Glutamatergic neuron (in vitro differentiated cells): Measurements from ENCODE around the gene SFI1. TPM values are rescaled to one million over a fixed set of nuclear protein-coding genes. Genes with fewer than 3 reads are reported as not detected.
"Not testable (repeated sequence)": the region's sequence is repeated elsewhere in the genome, so short reads cannot be mapped to it uniquely, and the experiment has no call there.

ENCODE experiments used
- DNase-seq: peaks from one replicate; pipeline ENCODE4 v3.0.0; 2022
- H3K27ac Mint-ChIP-seq: one replicate; pipeline ENCODE4 v1.8.0; 2020; ENCODE audit warnings: mild to moderate bottlenecking, mixed read lengths, inconsistent platforms; ENCODE audit not compliant: unreplicated experiment
- H3K27me3 Mint-ChIP-seq: one replicate; pipeline ENCODE4 v1.8.0; 2020; ENCODE audit warnings: mild to moderate bottlenecking, moderate library complexity, mixed read lengths, inconsistent platforms; ENCODE audit not compliant: unreplicated experiment
- H3K36me3 Mint-ChIP-seq: one replicate; pipeline ENCODE4 v1.8.0; 2020; ENCODE audit warnings: mild to moderate bottlenecking, mixed read lengths, inconsistent platforms; ENCODE audit not compliant: unreplicated experiment
- H3K4me1 Mint-ChIP-seq: one replicate; pipeline ENCODE4 v1.8.0; 2020; ENCODE audit warnings: mild to moderate bottlenecking, low read depth, mixed read lengths, inconsistent platforms; ENCODE audit not compliant: unreplicated experiment
- H3K4me3 Mint-ChIP-seq: one replicate; pipeline ENCODE4 v1.8.0; 2020; ENCODE audit warnings: mild to moderate bottlenecking, mixed read lengths, inconsistent platforms; ENCODE audit not compliant: unreplicated experiment
- H3K9me3 Mint-ChIP-seq: one replicate; pipeline ENCODE4 v1.8.0; 2020; ENCODE audit warnings: mild to moderate bottlenecking, moderate library complexity, mixed read lengths, inconsistent platforms; ENCODE audit not compliant: unreplicated experiment
- total RNA-seq: library from RNA; stranded (reverse); fragmentation: NEBNext Ultra II Directional; extraction: Animal tissue kit (Norgen Biotek cat#: 25700); gene quantifications from one replicate; pipeline ENCODE4 v1.2.1, GENCODE V29; 2021; ENCODE audit not compliant: unreplicated experiment
- TF ChIP-seq, protein P1 (sequence below): fragments of 200-600 bp; sonication (generic); IDR thresholded peaks from one replicate; pipeline ENCODE4 v1.5.0; 2021; ENCODE audit not compliant: partially characterized antibody, unreplicated experiment

SFI1 gene
- total RNA-seq, 1 donor from 2014 or later, result 48.7 TPM

DNA sequence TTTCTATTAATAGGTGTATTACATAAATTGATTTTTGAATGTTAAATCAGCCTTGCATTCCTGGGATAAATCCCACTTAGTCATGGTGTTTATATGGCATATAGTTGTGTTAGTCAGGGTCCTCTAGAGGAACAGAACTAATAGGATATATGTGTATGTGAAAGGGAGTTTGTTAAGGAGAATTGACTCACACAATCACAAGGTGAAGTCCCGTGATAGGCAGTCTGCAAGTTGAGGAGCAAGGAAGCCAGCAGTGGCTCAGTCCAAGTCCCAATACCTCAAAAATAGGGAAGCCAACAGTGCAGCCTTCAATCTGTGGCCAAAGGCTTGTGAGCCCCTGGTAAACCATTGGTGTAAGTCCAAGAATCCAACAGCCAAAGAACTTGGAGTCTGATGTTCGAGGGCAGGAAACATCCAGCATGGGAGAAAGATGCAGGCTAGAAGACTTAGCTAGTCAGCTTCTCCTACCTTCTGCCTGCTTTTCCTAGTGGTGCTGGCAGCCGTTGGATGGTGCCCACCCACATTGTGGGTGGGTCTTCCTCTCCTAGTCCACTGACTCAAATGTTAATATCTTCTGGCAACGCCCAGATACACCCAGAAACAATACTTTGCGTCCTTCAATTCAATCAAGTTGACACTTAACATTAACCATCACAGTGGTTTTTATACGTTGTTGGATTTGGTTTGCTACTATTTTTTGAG is 12.9 kb downstream of the SFI1 start:
- no peaks in the 10 kb centered on the region for H3K27me3 Mint-ChIP-seq
- no peak overlapping the region for H3K4me3 Mint-ChIP-seq
- H3K4me1 Mint-ChIP-seq, result no peaks in the 10 kb centered on the region
- peaks cover 4% of the 10 kb centered on the region for H3K36me3 Mint-ChIP-seq
- TF ChIP-seq, protein P1, sequence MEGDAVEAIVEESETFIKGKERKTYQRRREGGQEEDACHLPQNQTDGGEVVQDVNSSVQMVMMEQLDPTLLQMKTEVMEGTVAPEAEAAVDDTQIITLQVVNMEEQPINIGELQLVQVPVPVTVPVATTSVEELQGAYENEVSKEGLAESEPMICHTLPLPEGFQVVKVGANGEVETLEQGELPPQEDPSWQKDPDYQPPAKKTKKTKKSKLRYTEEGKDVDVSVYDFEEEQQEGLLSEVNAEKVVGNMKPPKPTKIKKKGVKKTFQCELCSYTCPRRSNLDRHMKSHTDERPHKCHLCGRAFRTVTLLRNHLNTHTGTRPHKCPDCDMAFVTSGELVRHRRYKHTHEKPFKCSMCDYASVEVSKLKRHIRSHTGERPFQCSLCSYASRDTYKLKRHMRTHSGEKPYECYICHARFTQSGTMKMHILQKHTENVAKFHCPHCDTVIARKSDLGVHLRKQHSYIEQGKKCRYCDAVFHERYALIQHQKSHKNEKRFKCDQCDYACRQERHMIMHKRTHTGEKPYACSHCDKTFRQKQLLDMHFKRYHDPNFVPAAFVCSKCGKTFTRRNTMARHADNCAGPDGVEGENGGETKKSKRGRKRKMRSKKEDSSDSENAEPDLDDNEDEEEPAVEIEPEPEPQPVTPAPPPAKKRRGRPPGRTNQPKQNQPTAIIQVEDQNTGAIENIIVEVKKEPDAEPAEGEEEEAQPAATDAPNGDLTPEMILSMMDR, result no peak
- no peak overlapping the region for H3K27ac Mint-ChIP-seq
- no peaks in the 10 kb centered on the region for H3K9me3 Mint-ChIP-seq
- no peak for DNase-seq

DNA sequence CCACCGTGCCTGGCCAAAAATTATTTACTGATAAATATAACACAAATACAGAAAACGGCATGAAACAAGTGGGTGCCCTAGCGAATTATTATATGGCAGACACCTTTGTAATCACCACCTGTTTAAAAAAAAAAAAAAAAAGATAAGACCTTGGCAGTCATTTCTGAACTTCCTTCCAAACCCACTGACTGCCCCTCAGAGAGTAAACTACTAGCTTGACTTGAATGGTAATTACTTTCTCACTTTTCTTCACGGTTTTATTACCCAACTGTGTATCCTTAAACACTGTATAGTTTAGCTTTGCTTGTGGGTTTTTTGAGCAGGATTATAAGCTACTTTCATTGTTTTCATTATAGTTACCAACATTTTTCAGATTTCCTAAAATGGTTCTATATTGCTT is 23.7 kb downstream of the SFI1 start:
- DNase-seq, result no peak
- no peaks in the 10 kb centered on the region for H3K4me1 Mint-ChIP-seq
- TF ChIP-seq, protein P1, result no peak
- no peak overlapping the region for H3K4me3 Mint-ChIP-seq
- H3K27me3 Mint-ChIP-seq, result no peaks in the 10 kb centered on the region
- H3K9me3 Mint-ChIP-seq, result no peaks in the 10 kb centered on the region
- H3K27ac Mint-ChIP-seq, result no peak overlapping the region
- H3K36me3 Mint-ChIP-seq, result no peaks in the 10 kb centered on the region

DNA sequence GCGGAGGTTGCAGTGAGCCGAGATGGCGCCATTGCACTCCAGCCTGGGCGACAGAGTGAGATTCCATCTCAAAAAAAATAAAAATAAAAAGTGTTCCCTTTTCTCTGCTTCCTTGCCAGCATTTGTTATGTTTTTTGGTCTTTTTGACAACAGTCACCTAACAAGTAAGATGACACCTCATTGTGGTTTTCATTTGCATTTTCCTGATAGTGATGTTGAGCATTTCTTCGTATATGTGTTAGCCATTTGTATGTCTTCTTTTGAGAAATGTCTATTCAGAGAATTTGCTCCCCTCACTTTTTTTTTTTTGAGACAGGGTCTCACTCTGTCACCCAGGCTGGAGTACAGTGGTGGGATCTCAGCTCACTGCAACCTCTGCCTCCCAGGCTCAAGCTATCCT is 27.8 kb downstream of the SFI1 start:
- not testable (repeated sequence) for H3K4me1 Mint-ChIP-seq, H3K4me3 Mint-ChIP-seq, H3K36me3 Mint-ChIP-seq, DNase-seq, H3K27me3 Mint-ChIP-seq, H3K27ac Mint-ChIP-seq, H3K9me3 Mint-ChIP-seq

DNA sequence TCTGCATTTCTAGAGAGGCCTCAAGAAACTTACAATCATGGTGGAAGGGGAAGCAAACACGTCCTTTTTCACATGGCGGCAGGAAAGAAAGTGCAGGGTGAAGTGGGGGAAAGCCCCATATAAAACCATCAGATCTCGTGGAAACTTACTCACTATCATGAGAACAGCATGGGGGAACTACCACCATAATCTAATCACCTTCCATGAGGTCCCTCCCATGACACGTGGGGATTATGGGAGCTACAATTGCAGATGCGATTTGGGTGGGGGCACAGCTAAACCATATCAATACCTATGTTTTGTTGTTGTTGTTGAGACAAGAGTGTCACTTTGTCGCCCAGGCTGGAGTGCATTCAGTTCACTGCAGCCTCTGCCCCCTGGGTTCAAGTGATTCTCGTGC is 29.9 kb downstream of the SFI1 start:
- Mint-ChIP-seq H3K4me3 (no peak overlapping the region), H3K36me3 (no peaks in the 10 kb centered on the region), H3K9me3 (no peaks in the 10 kb centered on the region), H3K27ac (no peak overlapping the region), H3K27me3 (no peaks in the 10 kb centered on the region), H3K4me1 (no peaks in the 10 kb centered on the region)
- TF ChIP-seq, protein P1, result no peak
- no peak for DNase-seq

DNA sequence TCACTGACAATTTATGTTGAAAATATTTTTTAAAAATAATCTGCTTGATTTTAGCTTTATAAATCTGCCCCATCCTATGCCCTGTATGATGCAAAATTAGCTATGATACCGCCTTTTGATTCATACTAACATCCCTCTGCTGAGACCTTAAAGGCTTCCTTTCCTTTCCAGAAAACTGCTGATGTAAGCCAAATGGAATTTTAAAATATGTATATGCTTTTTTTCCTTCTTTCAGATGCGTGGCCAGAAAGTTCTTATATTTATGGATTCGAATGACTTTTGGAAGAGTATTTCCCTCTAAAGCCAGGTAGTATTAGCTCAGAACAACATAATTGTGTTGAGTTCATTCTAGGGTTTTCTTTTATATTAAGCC is 34.5 kb downstream of the SFI1 start:
- TF ChIP-seq, protein P1, result no peak
- no peak for DNase-seq
- Mint-ChIP-seq H3K4me1 (peaks cover under 1% of the 10 kb centered on the region), H3K36me3 (no peaks in the 10 kb centered on the region), H3K27me3 (no peaks in the 10 kb centered on the region), H3K4me3 (no peak overlapping the region), H3K9me3 (no peaks in the 10 kb centered on the region), H3K27ac (no peak overlapping the region)
